ENCODE data around the gene MAML2.
"Not testable (repeated sequence)": the region's sequence is repeated elsewhere in the genome, so short reads cannot be mapped to it uniquely, and the experiment has no call there.

MAML2 gene

DNA sequence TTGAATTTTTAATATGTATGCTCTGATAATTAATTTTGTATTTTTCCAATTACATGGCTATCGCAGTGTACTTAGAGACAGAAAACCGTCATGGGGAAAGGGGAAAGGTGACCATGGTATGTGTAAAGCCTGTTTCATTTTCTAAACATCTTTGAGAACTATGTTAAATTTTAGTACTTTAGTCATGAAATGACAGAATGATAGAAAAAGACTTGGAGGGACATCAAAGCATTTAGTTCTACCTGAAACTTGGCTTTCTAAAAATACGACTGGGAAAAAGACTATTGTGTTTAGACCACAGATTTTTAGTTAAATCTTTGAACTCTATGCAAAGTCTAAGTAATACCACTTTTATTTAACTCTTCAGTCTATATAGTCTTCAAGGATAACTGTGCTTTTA, 54.1 kb downstream of the MAML2 start:
- DNase-seq = no peak

DNA sequence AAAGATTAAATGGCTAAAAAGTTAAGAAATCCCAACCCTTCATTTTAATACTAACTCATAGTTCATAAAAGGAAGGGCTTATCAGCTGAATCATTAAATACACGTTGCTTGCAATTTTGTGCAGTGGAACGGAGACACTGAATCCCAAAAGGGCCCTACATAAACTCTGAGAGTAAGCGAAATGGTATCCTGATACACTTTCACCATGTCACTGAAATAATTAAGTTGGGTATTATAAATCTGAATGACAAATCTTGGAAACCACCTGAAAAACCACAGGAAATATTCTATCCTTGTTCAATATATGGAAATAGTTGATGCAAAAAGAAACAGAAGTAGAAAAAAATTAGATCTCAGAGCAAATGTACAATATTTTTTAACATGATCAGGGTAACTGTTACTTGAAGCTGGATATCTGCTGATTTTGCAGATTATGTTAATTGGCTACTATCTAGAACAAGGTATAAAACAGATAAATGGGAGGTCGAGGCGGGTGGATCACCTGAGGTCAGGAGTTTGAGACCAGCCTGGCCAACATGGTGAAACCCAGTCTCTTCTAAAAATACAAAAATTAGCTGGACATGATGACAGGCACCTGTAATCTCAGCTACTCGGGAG, 55.1 kb downstream of the MAML2 start:
- peak; percentile 7 for DNase-seq

DNA sequence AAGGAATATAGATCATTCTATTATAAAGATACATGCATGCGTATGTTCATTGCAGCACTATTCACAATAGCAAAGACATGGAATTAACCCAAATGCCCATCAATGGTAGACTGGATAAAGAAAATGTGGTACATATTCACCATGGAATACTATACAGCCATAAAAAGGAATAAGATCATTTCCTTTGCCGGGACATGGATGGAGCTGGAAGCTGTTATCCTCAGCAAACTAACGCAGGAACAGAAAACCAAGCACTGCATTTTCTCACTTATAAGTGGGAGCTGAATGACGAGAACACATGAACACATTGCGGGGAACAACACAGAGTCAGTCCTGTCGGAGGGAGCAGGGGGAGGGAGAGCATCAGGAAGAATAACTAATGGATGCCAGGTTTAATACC, 57.0 kb downstream of the MAML2 start:
- not testable (repeated sequence) for DNase-seq

DNA sequence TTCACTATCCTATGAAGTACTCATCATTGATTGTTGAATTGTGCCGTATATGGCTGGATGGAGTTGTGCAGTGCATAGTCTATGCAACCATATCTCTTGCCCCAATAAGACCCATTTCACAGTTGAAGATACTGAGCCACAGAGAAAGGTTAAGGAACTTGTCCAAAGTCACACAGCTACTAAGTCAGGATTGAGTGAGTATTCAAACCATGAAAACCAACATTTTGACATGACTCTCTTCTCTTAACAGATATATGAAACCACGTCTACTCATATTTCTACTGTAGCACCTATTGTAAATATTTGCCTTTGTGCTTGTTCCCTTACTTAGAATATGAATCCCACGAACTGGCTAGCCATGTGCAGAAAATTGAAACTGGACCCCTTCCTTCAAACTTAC, 58.1 kb downstream of the MAML2 start:
- DNase-seq = no peak

DNA sequence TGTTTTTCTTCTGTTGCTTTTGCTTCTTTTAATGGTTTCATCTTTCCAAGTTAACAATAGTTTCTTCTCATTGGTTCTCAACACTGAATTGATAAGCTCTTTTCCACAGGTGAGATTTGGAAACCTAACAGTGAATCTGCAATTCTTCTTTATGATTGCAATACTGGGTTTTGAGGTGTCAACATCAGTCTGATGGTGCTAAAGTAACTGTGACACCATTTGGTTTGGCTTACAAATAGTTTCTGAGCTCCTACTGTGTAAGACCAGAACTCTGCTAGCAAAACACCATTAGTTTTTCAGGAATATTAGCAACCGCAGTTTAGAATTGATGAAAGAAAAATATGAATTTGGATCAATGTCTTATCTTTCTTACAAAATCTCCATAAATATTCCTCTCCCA, 58.6 kb downstream of the MAML2 start:
- no peak for DNase-seq

DNA sequence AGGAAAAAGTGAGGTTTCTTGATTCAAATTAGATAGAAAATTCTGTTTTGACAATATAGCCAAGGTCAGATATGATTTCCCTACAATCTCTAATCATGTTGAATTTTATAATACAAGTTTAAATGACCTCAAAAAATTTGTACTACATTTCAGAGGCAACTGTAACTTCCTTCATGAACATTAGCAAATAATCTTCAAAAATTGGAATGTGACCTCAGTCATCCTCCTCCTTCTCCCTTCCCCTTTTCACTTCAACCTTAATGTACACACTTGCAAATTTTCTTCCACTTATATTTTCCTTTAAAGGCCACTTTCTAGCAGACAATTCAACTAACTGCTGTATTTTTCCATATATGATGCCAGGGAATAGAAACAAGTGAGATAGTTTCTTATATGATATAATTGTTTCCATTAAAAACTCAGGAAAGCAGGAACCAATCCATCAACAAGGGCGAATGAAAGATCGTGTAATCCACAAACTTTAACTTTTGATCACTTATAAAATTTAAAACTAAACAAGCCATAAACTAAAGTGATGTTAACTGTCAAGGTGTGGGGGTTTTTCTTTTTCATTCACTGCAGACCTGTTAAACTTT, 60.3 kb downstream of the MAML2 start:
- DNase-seq = no peak

DNA sequence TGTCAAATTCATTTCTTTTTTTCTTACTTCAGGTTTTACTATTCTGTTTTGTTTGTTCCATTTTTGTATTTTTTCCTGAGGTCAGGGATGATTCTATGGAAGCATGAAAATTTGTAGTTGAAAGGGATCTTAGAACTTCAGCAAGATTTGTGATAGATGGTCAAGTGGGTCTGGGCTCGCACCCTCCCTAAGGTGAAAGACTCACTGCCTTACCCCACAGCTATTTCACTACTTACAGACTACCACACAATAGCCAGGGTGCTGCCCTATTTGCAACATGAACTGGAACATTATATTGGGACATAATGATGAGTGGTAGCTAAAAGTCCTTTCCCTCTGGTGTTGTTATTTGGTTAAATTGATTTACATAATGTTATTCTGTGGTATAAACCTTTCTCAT, 62.6 kb downstream of the MAML2 start:
- no peak for DNase-seq

DNA sequence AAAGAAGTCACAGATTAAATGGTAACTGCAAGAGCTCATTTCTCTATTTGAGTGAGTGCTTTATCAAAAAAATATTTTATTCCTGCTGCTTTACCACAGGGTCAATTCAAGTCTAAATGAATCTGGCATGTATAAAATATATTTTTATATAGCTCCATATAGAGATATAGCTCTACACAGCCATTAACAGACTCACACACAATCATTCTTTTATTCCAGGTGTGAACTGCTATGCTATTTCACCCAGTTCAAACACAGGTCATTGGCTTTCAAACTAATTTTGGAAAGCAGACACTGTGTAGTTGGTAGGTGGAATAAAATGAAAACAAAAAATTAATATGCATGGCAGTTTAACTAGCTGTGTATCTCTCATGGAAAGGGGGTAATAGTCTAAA, 63.1 kb downstream of the MAML2 start:
- DNase-seq = no peak

DNA sequence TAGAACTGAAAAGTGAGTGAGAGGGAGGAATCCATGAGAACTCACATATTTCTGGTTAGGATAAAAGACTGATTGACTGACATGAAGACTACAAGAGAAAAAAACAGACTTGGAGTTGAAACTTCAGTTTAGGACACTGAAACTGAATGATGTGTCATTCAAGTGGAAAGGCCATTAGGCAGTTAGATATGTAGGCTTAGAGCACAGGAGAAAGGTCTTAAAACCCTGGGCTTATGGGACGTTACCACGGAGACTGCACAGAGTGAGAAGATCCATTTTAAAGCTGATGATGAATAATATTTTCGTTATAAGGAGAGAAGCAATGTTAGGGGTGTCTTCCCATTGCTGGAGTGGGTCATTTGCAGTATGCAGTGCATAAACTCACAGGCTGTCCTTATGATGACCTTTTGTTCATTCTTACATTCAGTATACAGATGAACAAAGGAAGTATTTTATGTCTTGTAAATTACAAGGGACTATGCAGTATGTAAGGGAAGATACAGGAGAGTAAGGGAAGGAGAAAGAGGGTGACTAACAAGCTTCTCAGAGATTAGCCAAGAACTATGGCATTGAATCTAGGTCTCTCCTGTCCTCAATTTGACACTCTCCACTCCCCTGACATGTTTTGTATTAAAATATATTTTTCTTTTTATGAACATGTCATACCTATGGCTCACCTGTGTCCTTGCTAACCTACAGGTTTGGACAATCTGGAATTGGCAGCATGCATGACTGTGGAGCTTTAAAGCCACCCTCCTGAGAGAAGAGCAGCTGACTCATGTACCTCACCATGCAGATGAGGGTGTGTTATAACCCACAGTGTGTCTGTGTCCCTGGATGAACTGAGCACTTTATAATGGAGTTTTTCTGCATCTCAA, 63.7 kb downstream of the MAML2 start:
- no peak for DNase-seq

DNA sequence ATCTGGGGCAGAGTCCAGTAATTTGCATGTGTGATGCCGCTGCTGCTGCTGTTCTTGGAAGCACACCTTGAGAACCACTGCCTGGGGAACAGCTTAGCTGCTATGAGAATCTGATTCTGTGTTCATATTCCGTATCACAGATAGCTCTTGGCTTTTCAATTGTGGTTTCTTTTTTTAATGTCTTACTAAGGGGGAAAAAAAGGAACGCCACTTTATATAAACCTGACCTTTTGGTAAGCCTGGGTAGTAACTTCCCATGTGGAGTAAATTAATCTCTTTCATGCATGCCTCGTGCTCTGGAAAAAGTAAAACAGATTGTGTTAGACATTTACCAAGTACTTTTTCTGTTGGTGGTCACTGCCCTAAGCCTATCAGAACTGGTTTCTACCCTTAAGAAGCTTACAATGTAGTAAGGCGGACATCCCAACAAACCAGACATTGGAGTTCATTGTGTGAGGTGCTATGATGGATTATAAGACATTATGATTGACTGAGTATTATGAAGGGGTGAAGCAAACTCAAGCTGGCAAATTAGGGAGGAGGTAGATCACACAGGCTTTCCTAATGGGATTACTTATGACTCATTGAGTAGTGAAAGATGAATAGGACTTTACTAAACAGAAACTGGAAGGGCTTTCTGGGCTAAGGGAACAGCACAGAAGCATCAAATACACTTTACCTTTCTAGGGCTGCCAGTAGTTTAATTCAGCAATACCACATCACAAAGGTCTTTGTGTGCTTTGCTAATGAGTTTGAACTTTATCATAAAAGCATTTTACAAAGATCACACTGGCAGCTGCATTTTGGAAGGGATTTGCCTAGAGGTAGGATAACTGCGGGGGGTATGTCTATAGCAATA, 64.7 kb downstream of the MAML2 start:
- DNase-seq = no peak

DNA sequence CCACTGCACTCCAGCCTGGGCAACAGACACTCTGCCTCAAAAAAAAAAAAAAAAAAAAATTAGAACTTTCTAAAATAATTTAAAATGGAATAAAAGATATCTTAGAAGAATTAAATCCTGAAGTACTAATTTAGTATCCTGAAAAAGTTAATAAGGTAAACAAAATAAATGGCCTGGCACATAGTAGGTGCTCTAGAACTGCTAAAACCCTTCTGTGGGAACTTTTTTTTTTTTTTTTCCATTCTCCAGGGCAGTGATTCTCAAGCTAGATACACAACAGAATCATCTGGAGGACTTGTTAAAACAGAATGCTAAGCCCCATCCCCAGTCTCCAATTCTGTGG, 65.3 kb downstream of the MAML2 start:
- DNase-seq = no peak

DNA sequence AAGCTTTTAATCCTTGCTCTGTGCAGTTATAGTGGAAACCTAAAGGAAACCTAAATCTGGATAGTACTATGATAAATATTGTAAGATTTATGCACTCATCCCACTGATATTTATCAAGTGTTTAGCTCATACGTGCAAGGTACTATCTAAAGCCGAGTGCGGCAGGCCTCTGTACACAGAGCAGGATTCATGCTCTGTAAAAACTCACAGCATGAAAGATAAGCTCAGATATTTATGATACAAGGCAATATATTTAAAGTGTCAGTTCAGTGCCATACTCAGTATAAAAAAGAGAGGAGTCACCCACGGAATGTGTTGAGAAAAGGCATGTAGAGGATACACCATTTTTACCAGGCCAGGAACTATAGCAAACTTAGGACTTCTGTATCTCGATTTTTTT, 66.2 kb downstream of the MAML2 start:
- no peak for DNase-seq

DNA sequence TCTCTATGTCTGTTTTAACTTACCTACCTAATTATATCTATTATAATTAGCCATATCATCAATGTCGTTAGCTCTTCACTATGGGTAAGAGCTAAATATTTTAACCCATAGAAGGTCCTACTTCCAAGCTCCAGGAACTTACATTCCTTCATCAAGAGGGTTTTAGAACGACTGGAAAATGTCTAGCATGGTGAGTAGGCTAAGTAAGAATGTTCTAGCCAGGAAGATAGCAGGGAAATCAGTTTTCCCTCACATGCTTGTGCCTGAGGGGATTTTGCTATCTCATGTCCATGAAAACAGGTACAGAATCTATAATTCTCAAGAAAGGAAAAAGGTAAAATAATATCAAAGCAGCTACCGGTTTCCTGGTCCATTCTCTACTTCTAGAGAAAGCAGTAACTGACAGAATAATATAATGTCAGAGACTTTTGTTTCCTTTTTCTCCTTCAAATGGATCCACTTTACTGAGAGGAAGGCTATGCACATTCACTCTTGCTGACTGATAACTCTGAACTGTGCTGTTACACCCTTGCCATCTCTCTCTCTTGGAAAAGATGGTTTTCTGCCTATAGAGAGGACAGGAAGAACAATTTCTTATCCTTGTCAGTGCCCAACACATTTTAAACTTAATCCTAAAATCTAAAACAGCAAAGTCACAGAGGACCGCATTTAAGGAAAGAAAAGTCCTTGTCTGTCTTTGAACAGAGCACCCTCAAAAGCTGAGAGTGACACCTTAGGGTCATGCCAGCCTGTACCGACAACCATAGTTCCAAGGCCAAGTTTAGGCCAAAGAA, 67.0 kb downstream of the MAML2 start:
- no peak for DNase-seq

DNA sequence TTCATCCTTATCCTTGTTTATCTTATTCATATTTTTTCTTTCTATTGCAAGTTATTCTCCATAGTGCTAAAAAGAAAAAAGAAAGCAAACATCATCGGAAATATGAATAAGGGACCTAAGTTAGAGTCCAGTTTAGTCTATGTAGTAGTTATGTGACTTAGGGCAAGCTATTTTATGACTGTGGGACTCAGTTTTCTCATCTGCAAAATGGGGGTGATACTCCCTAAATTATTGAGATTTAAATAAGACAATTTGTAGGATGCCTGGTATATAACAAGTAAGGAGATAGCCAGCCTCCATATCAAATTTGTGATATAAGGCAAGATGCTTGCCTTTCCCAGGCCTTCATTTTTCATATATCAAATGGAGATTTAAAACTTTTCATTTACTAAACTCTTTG, 69.5 kb downstream of the MAML2 start:
- DNase-seq = no peak

DNA sequence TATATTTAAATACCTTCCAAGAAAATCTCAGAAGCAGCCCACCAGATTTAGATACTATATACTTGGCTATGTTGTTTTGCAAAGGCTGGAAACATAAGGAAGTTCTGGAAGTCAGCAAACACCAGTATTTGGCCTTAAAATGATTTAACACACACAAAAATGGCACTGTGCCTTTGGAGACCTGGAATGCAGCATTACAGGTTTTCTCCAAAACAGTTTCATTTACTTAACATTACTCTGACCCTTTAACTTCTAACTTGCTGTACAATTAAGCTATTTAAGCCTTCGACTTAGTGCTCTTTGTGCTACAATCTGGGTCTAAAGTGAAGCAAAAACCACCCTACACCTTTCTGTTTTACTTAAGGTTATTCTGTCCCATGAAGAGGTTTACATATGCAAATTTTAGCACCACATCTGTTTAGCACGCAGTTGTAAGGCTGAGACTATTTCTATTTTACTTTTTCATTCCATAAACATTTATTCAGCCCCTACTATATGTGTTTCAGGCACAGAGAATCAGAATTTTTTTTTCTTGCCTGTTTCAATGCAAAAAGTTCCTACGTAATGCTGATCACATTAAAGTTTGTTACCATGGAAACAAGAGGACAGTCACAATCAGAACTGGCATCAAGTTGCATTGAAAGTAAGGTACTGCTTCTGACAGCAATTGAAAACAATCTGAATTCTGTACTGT, 70.3 kb downstream of the MAML2 start:
- no peak for DNase-seq

DNA sequence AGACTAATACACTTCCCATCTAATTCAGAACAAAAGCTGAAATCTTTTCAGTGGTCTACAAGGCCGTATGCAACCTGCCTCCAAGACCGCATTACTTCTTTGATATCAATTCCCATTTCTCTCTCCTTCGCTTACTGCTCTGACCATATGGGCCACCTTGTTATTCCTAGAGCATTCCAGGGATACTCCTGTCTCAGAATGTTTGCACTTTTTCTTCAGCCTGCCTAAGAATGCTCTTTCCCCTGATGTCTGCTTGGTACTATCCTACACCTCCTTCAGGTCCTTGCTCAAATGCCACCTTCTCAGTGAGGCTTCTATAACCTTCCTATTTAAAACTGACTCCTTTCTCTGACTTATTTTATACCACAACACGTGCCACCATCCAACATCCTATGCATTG, 71.2 kb downstream of the MAML2 start:
- DNase-seq = no peak

DNA sequence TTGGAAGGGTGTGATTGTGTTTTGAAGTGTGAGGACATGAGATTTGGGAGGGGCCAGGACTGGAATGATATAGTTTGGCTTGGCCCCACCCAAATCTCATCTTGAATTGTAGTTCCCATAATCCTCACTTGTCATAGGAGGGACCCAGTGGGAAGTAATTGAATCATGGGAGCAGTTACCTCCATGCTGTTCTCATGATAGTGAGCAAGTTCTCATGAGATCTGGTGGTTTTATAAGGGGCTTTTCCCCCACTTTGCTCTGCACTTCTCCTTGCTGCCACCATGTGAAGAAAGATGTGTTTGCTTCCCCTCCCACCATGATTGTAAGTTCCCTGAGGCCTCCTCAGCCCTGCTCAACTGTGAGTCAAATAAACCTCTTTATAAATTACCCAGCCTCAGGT, 71.6 kb downstream of the MAML2 start:
- DNase-seq = not testable (repeated sequence)

DNA sequence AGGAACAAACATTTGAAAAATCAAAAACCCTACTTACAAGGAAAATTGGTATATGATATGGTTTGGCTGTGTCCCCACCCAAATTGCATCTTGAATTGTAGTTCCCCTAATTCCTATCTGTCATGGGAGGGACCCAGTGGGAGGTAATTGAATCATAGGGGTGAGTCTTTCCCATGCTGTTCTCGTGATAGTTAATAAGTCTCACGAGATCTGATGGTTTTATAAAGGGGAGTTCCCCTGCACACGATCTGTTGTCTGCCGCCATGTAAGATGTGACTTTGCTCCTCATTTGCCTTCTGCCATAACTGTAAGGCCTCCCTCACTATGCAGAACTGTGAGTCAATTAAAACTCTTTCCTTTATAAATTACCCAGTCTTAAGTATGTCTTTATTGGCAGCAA, 74.5 kb downstream of the MAML2 start:
- not testable (repeated sequence) for DNase-seq

DNA sequence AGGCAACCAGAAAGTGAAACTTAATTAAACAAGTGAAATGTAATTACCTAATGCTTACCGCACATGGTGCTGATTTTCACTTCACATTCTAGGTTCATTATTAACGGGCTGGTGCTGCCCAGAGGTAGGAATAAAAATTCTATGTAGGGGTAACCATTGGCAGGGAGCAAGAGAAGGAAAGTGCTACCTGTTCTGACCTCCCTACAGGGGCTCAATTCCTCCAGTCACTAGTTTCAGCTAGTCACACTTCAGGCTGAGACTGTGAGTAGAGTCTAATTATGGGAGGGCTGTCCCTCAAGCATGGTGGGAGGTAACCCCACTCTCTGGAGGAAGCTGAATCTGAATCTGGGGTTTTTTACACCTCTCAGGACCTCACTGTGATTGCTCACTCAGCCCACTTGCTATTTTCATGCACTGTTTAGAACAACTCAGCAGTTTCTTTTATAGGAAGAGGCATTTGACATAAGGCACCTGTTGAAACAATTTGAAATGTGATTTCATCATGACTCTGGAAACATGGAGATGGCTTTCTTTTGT, 75.4 kb downstream of the MAML2 start:
- DNase-seq = no peak

DNA sequence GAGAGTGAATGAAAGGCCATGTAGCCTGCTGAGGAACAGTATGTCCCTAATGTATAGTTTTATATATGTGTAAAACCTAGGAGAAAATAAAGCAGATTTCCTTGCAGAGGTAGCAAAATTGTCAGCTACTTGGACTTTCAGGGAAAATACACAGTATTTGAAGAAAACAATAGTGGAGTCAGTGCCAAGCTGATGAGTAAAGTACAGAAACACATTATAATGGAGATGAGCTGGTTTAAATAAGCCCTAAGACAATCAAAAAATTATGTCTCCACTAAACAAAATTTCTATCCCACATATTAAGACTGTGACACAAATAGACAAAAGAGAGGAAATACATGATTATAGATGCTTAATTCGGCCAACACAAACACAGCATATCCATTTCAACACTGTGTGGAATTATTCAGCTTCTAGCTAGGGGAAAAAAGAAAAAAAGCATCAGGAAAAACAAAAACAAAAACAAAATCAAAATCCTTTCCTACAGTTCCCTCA, 75.9 kb downstream of the MAML2 start:
- DNase-seq = no peak

DNA sequence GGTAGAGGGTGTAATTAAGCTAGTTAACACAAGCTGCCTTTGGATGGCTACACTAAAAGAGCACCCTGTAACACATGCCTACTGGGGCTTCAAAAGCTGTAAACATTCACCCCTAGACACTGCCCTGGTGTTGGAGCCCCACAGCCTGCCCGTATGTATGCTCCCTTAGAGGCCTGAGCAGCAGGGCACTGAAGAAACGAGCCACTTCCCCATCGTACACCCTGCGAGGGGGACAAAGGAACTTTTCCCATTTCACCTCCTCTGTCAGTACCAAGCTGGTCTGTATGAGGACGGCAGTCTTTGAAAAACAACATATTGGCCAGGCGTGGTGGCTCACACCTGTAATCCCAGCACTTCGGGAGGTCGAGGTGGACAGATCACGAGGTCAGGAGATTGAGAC, 77.0 kb downstream of the MAML2 start:
- no peak for DNase-seq
